Measurements from ENCODE around the gene USP15.
"Not testable (repeated sequence)": the region's sequence is repeated elsewhere in the genome, so short reads cannot be mapped to it uniquely, and the experiment has no call there.

The USP15 gene

GRCh38 chr12:62347922-62348650 is 87.9 kb downstream of the USP15 start:
- no peak for DNase-seq
- intact Hi-C loops (cut with DNase I): no loop called here

DNA sequence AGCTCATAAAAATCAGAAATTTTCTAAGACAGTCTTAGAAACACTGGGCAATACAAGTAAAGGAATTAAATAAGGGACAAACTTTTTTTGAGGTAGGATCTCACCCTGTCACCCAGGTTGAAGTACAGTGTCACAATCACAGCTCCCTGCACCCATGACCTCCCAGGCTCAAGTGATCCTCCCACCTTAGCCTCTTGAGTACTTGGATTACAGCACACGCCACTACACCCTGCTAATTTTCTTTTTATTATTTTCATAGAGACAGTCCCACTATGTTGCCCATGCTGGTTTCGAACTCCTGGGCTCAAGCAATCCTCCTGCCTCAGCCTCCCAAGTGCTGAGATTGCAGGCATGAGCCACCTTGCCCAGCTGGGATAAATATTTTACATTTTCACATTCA is 90.3 kb downstream of the USP15 start:
- DNase-seq: no peak
- intact Hi-C loops (cut with DNase I): no loop called here

- DNase-seq: no peak
- intact Hi-C loops (cut with DNase I): no loop called here
These were observed 91.1 kb downstream of the USP15 start for GRCh38 chr12:62351326-62351725.

- intact Hi-C loops (cut with DNase I): no loop called here
- DNase-seq: no peak
These were observed 100.8 kb downstream of the USP15 start for GRCh38 chr12:62361048-62361447.

DNA sequence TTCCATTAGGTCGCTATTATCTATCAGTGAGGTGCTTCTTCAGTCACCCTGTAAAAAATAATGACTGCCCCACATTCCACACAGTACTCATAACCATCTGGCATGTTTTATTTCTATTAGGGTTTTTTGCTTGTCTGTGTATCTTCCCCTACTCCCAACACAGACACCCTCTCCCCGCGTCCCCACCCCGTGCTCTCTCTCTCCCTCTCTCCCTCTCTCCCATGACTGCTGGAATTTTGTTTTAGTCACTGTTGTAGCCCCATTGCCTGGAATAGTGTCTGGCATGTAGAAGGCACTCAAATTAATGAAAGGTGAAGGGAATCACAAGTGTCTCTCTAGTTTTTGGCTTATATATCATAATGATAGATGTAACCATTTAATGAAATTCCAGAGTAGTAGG is 103.3 kb downstream of the USP15 start:
- no peak for DNase-seq
- intact Hi-C loops (cut with DNase I): no loop called here

GRCh38 chr12:62364697-62365096 is 104.5 kb downstream of the USP15 start:
- DNase-seq; intact Hi-C loops (cut with DNase I): not testable (repeated sequence)

DNA sequence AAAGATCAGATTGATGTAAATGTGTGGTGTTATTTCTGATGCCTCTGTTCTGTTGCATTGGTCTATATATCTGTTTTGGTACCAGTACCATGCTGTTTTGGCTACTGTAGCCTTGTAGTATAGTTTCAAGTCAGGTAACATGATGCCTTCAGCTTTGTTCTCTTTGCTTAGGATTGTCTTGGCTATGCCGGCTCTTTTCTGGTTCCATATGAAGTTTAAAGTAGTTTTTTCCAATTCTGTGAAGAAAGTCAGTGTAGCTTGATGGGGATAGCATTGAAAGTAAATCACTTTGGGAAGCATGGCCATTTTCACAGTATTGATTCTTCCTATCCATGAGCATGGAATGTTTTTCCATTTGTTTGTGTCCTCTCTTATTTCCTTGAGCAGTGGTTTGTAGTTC is 105.6 kb downstream of the USP15 start:
- DNase-seq; intact Hi-C loops (cut with DNase I): not testable (repeated sequence)

DNA sequence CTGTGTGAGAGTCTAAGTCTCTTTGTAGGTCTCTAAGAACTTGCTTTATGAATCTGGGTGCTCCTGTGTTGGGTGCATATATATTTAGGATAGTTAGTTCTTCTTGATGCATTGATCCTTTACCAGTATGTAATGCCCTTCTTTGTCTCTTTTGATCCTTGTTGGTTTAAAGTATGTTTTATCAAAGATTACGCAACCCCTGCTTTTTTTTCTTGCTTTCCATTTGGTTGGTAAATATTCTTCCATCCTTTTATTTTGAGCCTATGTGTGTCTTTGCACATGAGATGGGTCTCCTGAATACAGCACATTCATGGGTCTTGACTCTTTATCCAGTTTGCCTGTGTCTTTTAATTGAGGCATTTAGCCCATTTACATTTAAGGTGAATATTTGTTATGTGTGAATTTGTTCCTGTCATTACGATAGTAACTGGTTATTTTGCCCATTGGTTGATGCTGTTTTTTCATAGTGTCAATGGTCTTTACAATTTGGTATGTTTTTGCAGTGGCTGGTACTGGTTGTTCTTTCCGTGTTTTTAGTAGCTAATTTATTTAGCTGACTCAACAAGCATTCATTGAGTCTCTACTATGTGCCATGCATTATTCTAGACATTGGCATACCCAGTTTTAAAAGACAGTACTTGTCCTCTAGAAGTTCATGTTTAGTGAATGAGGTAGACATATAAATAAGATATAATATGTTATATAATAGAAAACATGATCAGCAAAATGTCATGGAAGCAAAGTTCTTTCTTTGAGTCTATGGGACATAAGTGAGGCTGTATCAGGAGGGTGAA is 108.4 kb downstream of the USP15 start:
- intact Hi-C loops (cut with DNase I); DNase-seq: not testable (repeated sequence)

DNA sequence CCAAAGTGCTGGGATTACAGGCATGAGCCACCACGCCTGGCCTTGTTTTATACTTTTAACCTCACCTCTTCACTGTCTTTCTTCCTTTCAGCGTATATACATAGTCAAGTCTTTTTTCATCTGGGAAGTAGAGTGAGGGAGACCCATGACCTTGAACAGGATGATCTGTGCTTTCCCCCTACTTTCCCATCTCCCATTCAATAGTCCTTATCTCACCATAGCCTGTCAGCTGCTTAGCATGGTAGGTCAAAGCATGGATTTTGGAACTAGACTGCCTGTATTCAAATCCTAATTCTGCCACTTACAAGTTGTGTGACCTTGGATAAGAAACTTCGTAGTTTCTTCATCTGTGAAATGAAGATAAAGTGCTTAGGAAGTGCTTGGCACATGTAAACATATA is 110.0 kb downstream of the USP15 start:
- DNase-seq: no peak
- intact Hi-C loops (cut with DNase I): no loop called here

GRCh38 chr12:62371661-62372060 is 111.5 kb downstream of the USP15 start:
- intact Hi-C loops (cut with DNase I): no loop called here
- DNase-seq: no peak

DNA sequence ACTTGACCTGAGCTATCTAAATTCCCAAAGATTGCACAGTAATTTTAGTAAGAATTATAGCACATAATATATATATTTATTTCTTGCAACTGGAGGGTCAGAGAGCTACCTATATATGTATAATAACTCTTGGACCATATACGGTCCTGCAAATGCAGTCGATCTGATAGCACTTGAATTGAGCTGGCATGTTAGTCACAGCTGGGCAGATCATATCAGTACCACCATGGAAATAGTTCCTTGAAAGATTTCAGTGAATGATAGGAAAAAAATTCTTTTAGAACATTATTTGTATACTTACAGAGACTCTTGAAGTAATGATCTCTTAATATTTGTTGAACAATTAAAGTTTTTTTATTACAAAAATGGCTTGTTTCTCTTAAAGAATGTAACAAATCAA is 111.9 kb downstream of the USP15 start:
- no peak for DNase-seq
- intact Hi-C loops (cut with DNase I): no loop called here

- DNase-seq: no peak
- intact Hi-C loops (cut with DNase I): no loop called here
These were observed 112.6 kb downstream of the USP15 start for GRCh38 chr12:62372825-62373224.

DNA sequence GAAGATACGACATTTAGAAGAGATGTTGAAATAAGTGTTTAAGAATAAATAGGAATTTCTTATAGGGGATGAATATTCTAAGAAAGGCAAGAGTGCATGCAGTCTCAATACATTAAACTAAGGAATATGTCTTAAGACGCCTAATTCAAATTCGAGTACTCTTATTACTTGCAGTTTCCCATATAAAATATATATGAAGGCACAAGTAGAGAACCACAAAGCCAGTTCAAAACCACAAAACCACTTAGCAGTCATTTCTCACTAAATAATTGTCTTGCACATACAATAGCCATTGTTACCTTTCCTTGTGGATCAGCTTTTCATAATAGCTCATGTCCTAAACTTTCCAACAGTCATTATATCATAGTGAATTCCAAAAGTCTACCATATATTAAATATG is 115.4 kb downstream of the USP15 start:
- intact Hi-C loops (cut with DNase I): no loop called here

DNA sequence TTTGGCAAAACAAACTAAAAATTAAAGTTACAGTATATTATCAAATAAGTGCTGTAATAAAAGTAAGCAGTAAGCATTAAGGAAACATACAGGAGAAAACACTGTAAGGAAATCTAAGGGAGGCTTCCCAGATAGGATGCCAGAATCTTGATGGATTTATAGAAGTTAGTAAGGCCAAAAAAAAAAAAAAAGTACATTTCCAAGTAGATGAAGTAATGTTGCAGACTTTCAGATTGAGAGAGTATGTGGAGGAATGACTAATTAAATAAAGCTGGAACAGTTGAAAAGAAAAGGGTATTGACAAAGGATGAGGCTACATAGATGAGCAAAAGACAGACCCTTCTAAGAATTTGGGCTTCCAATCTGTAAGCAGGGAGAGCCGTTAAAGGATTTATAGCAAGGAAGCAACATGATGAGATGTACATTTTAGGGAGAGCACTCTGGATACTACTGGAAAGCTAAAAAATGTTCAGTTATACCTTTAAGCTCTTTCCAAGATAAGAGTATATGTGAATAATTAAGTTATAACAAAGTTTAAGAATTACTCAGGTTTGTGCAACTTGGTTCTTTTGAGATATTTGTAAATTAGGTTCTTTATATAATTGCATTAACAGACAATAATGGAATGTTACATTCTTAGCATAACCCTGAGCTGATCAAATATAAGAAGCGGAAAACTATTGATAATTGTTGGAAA is 119.0 kb downstream of the USP15 start:
- intact Hi-C loops (cut with DNase I): no loop called here
- DNase-seq: no peak

More for the DNA sequence above, 115.4 kb downstream of the USP15 start:
- no peak for DNase-seq

GRCh38 chr12:62379723-62380045 is 119.5 kb downstream of the USP15 start:
- no peak for DNase-seq
- intact Hi-C loops (cut with DNase I): no loop called here

DNA sequence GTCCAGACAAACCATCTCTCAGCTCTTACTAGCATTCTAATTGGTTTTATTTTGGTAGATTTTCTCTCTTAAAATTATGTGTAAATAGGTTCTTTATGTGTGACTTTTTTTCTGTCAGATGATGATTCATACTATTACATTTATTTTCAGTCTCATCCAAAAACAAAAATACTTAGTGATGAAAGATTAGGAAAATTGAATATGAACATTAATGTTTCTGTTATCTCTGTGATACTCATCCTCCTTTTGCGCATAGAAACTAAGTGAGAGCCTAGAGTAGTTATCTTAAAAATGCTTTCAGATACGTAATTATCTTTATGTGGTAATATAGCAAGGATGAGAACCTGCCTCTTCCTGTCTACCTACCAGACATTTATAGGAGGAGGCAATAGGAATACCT is 122.3 kb downstream of the USP15 start:
- no peak for DNase-seq
- intact Hi-C loops (cut with DNase I): no loop called here

- no peak for DNase-seq
- intact Hi-C loops (cut with DNase I): no loop called here
These were observed 136.5 kb downstream of the USP15 start for GRCh38 chr12:62396750-62397149.

- DNase-seq: no peak
- intact Hi-C loops (cut with DNase I): no loop called here
These were observed 139.9 kb downstream of the USP15 start for GRCh38 chr12:62400135-62400534.

GRCh38 chr12:62401631-62402030 is 141.4 kb downstream of the USP15 start:
- intact Hi-C loops (cut with DNase I): no loop called here

DNA sequence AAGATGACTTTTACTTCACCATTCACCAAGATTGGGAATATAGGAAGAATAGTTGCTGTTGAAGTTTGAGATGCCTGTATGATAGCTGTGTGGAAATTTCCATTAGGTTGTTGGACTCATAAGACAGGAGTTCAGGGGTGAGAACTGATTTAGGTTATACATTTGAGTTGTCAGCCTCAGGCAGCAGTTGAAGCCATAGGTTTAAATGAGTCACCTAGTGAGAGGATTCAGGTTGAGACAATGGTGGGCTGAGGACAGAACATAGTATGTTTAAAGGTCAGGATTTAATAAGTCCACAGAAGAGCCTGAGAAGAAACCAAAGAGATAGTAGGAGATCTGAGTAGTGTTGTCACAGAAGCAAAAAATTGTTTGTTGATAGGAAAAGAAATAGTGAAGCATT is 142.8 kb downstream of the USP15 start:
- no peak for DNase-seq
- intact Hi-C loops (cut with DNase I): no loop called here

More at GRCh38 chr12:62401631-62402030, 141.4 kb downstream of the USP15 start:
- DNase-seq: no peak
